Glutamatergic neuron (in vitro differentiated cells): Measurements from ENCODE around the gene PKD1L1. TPM values are rescaled to one million over a fixed set of nuclear protein-coding genes. Genes with fewer than 3 reads are reported as not detected.

Source experiments
- DNase-seq: peaks from one replicate; pipeline ENCODE4 v3.0.0; 2022
- H3K27ac Mint-ChIP-seq: one replicate; pipeline ENCODE4 v1.8.0; 2020; ENCODE audit warnings: mild to moderate bottlenecking, mixed read lengths, inconsistent platforms; ENCODE audit not compliant: unreplicated experiment
- H3K27me3 Mint-ChIP-seq: one replicate; pipeline ENCODE4 v1.8.0; 2020; ENCODE audit warnings: mild to moderate bottlenecking, moderate library complexity, mixed read lengths, inconsistent platforms; ENCODE audit not compliant: unreplicated experiment
- H3K36me3 Mint-ChIP-seq: one replicate; pipeline ENCODE4 v1.8.0; 2020; ENCODE audit warnings: mild to moderate bottlenecking, mixed read lengths, inconsistent platforms; ENCODE audit not compliant: unreplicated experiment
- H3K4me1 Mint-ChIP-seq: one replicate; pipeline ENCODE4 v1.8.0; 2020; ENCODE audit warnings: mild to moderate bottlenecking, low read depth, mixed read lengths, inconsistent platforms; ENCODE audit not compliant: unreplicated experiment
- H3K4me3 Mint-ChIP-seq: one replicate; pipeline ENCODE4 v1.8.0; 2020; ENCODE audit warnings: mild to moderate bottlenecking, mixed read lengths, inconsistent platforms; ENCODE audit not compliant: unreplicated experiment
- H3K9me3 Mint-ChIP-seq: one replicate; pipeline ENCODE4 v1.8.0; 2020; ENCODE audit warnings: mild to moderate bottlenecking, moderate library complexity, mixed read lengths, inconsistent platforms; ENCODE audit not compliant: unreplicated experiment
- CTCF ChIP-seq: fragments of 200-600 bp; sonication (generic); IDR thresholded peaks from one replicate; pipeline ENCODE4 v1.5.0; 2021; ENCODE audit not compliant: partially characterized antibody, unreplicated experiment
- total RNA-seq: library from RNA; stranded (reverse); fragmentation: NEBNext Ultra II Directional; extraction: Animal tissue kit (Norgen Biotek cat#: 25700); gene quantifications from one replicate; pipeline ENCODE4 v1.2.1, GENCODE V29; 2021; ENCODE audit not compliant: unreplicated experiment

The PKD1L1 gene
- total RNA-seq, 1 donor from 2014 or later: 0.17 TPM

GRCh38 chr7:47816647-47817046 is 131.6 kb downstream of the PKD1L1 start:
- Mint-ChIP-seq H3K4me3 (no peak overlapping the region), H3K9me3 (peaks cover 3% of the 10 kb centered on the region), H3K36me3 (no peaks in the 10 kb centered on the region), H3K4me1 (peaks cover 4% of the 10 kb centered on the region), H3K27ac (no peak overlapping the region), H3K27me3 (no peaks in the 10 kb centered on the region)
- TF ChIP-seq CTCF: no peak
- DNase-seq: no peak

- Mint-ChIP-seq H3K4me1 (peaks cover 4% of the 10 kb centered on the region), H3K9me3 (peaks cover 3% of the 10 kb centered on the region), H3K36me3 (no peaks in the 10 kb centered on the region), H3K27ac (no peak overlapping the region), H3K27me3 (no peaks in the 10 kb centered on the region), H3K4me3 (no peak overlapping the region)
- DNase-seq: no peak
- TF ChIP-seq CTCF: no peak
These were observed 132.4 kb downstream of the PKD1L1 start for GRCh38 chr7:47815867-47816266.

GRCh38 chr7:47814905-47815613 is 133.2 kb downstream of the PKD1L1 start:
- no peak for TF ChIP-seq CTCF
- Mint-ChIP-seq H3K4me3 (no peak overlapping the region), H3K27ac (no peak overlapping the region), H3K9me3 (peaks cover 3% of the 10 kb centered on the region), H3K27me3 (peaks cover 3% of the 10 kb centered on the region), H3K4me1 (peaks cover 4% of the 10 kb centered on the region), H3K36me3 (no peaks in the 10 kb centered on the region)
- no peak for DNase-seq

GRCh38 chr7:47813620-47814260 is 134.5 kb downstream of the PKD1L1 start:
- Mint-ChIP-seq H3K4me3 (no peak overlapping the region), H3K27me3 (peaks cover 3% of the 10 kb centered on the region), H3K9me3 (peaks cover 3% of the 10 kb centered on the region), H3K27ac (no peak overlapping the region), H3K36me3 (no peaks in the 10 kb centered on the region), H3K4me1 (peaks cover 4% of the 10 kb centered on the region)
- no peak for DNase-seq
- TF ChIP-seq CTCF: no peak
